Smooth muscle cell (in vitro differentiated cells): ENCODE data around the gene FERD3L. TPM values are rescaled to one million over a fixed set of nuclear protein-coding genes. Genes with fewer than 3 reads are reported as not detected.

ENCODE experiments used
- DNase-seq: peaks from one replicate; lab custom pipeline; 2025; ENCODE audit not compliant: unreplicated experiment; lab: John Stamatoyannopoulos, UW
- H2AFZ ChIP-seq: fragments of 200-600 bp; sonication (generic); 2 replicates; pipeline ENCODE4 v1.6.0; 2016; ENCODE audit warnings: antibody characterized with exemption, low read depth, mild to moderate bottlenecking
- H3F3A ChIP-seq: fragments of 200-600 bp; sonication (generic); 2 replicates; pipeline ENCODE4 v1.6.0; 2017; ENCODE audit warnings: antibody characterized with exemption, low read depth
- H3K27ac ChIP-seq: fragments of 200-600 bp; sonication (generic); 2 replicates; pipeline ENCODE4 v1.5.1; 2016; ENCODE audit warnings: low read depth, mild to moderate bottlenecking
- H3K27me3 ChIP-seq: fragments of 200-600 bp; sonication (generic); 2 replicates; pipeline ENCODE4 v1.6.1; 2016; ENCODE audit warnings: low read depth, mild to moderate bottlenecking
- H3K36me3 ChIP-seq: fragments of 200-600 bp; sonication (generic); 2 replicates; pipeline ENCODE4 v1.5.1; 2016; ENCODE audit warnings: low read depth
- H3K4me1 ChIP-seq: fragments of 200-600 bp; sonication (generic); 2 replicates; pipeline ENCODE4 v1.5.1; 2016; ENCODE audit warnings: low read depth
- H3K4me2 ChIP-seq: fragments of 200-600 bp; sonication (generic); 2 replicates; pipeline ENCODE4 v1.6.0; 2016; ENCODE audit warnings: mild to moderate bottlenecking
- H3K4me3 ChIP-seq: fragments of 200-600 bp; sonication (generic); 2 replicates; pipeline ENCODE4 v1.5.1; 2016; ENCODE audit warnings: mild to moderate bottlenecking
- H3K79me2 ChIP-seq: fragments of 200-600 bp; sonication (generic); 2 replicates; pipeline ENCODE4 v1.6.0; 2016; ENCODE audit warnings: low read depth, mild to moderate bottlenecking
- H3K9ac ChIP-seq: fragments of 200-600 bp; sonication (generic); 2 replicates; pipeline ENCODE4 v1.6.0; 2016; ENCODE audit warnings: low read depth
- H3K9me3 ChIP-seq: fragments of 200-600 bp; sonication (generic); replicated peaks from 2 replicates; pipeline ENCODE4 v1.5.1; 2016; ENCODE audit warnings: low read depth
- H4K20me1 ChIP-seq: fragments of 200-600 bp; sonication (generic); 2 replicates; pipeline ENCODE4 v1.6.0; 2016; ENCODE audit warnings: low read depth
- CTCF ChIP-seq: fragments of 200-600 bp; sonication (generic); IDR thresholded peaks from 2 replicates; pipeline ENCODE4 v1.5.1; 2017; ENCODE audit warnings: borderline replicate concordance, mild to moderate bottlenecking, antibody characterized with exemption; ENCODE audit not compliant: insufficient read depth, poor library complexity, severe bottlenecking
- WGBS: methylation state at CpG from one replicate; pipeline ENCODE4 v1.1.7; 2016; ENCODE audit warnings: low lambda C conversion rate; 5-methylcytosine and 5-hydroxymethylcytosine counted together
- polyA plus RNA-seq: library from polyadenylated mRNA; unstranded; fragments of >200 nt; fragmentation: Nextera tagmentation; extraction: Ambion mirVana; gene quantifications from 2 replicates; pipeline ENCODE4 v1.2.1, GENCODE V29; 2016
- total RNA-seq: library from RNA; depleted of rRNA; stranded (reverse); fragments of >200 nt; gene quantifications from 2 replicates; pipeline ENCODE4 v1.2.3, GENCODE V29; 2014

The FERD3L gene
- total and polyA plus RNA-seq, 2 experiments from 2014 or later: not detected

GRCh38 chr7:19177269-19177668 lies 32.0 kb upstream of the FERD3L start:
- Histone ChIP-seq H4K20me1 (no peaks in the 10 kb centered on the region), H3K4me2 (peak overlapping the region; percentile 65), H3F3A (no peaks in the 10 kb centered on the region), H3K9me3 (no peaks in the 10 kb centered on the region), H3K79me2 (no peaks in the 10 kb centered on the region), H3K27ac (peak overlapping the region; percentile 20), H3K9ac (no peak overlapping the region), H2AFZ (no peak overlapping the region), H3K4me1 (no peaks in the 10 kb centered on the region), H3K36me3 (no peaks in the 10 kb centered on the region), H3K27me3 (no peaks in the 10 kb centered on the region), H3K4me3 (no peak overlapping the region)
- TF ChIP-seq CTCF: no peak
- no peak for DNase-seq
- 25% methylated on average over 5 of the region's 5 CpGs for WGBS

DNA sequence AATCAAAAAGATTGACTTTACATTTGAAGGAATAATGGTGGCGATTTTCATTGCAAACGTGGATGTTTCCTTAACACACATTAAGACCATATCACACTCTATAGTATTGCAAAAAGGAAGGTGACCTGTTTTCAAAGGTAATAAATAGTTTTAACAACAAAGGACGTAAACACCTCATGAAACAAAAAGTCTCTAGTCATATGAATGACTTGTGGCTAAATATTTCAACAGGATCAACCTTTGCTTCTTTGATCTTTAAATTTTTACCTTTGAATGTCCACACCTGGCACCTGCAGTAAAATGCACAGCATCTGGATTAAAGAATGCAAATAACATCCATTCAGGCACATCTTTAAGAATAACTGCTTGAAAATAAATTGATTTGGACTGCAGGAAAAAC lies 30.0 kb upstream of the FERD3L start:
- H3K9me3 ChIP-seq: no peaks in the 10 kb centered on the region
- H4K20me1 ChIP-seq: no peaks in the 10 kb centered on the region
- no peak overlapping the region for H2AFZ ChIP-seq
- H3K4me3 ChIP-seq: no peak overlapping the region
- no peaks in the 10 kb centered on the region for H3K4me1 ChIP-seq
- DNase-seq: no peak
- WGBS: 68% methylated on average over 3 of the region's 3 CpGs
- H3K27me3 ChIP-seq: no peaks in the 10 kb centered on the region
- no peak overlapping the region for H3K9ac ChIP-seq
- no peaks in the 10 kb centered on the region for H3K36me3 ChIP-seq
- TF ChIP-seq CTCF: no peak
- H3K4me2 ChIP-seq: no peak overlapping the region
- H3K79me2 ChIP-seq: no peaks in the 10 kb centered on the region
- H3F3A ChIP-seq: no peaks in the 10 kb centered on the region
- H3K27ac ChIP-seq: no peak overlapping the region

- TF ChIP-seq CTCF: no peak
- 67% methylated on average over 3 of the region's 3 CpGs for WGBS
- H4K20me1 ChIP-seq: no peaks in the 10 kb centered on the region
- no peak overlapping the region for H2AFZ ChIP-seq
- H3K36me3 ChIP-seq: no peaks in the 10 kb centered on the region
- H3K27me3 ChIP-seq: no peaks in the 10 kb centered on the region
- no peak overlapping the region for H3K27ac ChIP-seq
- H3K4me2 ChIP-seq: no peak overlapping the region
- H3K9ac ChIP-seq: no peak overlapping the region
- H3K79me2 ChIP-seq: no peaks in the 10 kb centered on the region
- no peak for DNase-seq
- no peaks in the 10 kb centered on the region for H3F3A ChIP-seq
- H3K4me1 ChIP-seq: no peaks in the 10 kb centered on the region
- no peak overlapping the region for H3K4me3 ChIP-seq
- H3K9me3 ChIP-seq: no peaks in the 10 kb centered on the region
Observed at GRCh38 chr7:19161671-19162070, 16.4 kb upstream of the FERD3L start.

DNA sequence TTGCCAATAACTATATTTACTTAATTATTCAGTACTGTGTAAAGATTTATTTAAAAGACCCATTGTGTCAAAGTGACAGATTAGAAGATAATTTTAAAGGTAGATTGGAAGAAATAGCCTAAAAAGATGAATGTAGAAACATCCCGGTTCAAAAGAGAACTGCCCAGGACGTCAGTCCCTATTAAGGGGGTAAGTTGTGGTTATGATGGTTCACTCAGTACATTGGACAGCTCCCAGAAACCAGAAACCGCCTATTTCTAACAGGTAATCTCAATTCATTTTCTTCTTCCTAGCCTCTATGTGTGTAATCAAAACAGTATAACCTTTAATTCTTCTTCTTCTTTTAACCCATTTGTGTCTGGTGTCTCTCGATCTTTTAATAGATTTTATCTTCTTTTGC lies 1.5 kb upstream of the FERD3L start:
- peaks cover 58% of the 10 kb centered on the region for H3K27me3 ChIP-seq
- H3F3A ChIP-seq: no peaks in the 10 kb centered on the region
- no peak overlapping the region for H2AFZ ChIP-seq
- peaks cover 19% of the 10 kb centered on the region for H3K4me1 ChIP-seq
- 14% methylated on average over 4 of the region's 4 CpGs for WGBS
- H3K9ac ChIP-seq: no peak overlapping the region
- H3K4me2 ChIP-seq: no peak overlapping the region
- H3K4me3 ChIP-seq: no peak overlapping the region
- TF ChIP-seq CTCF: no peak
- no peak for DNase-seq
- no peaks in the 10 kb centered on the region for H3K79me2 ChIP-seq
- no peaks in the 10 kb centered on the region for H4K20me1 ChIP-seq
- H3K27ac ChIP-seq: no peak overlapping the region
- H3K36me3 ChIP-seq: no peaks in the 10 kb centered on the region
- no peaks in the 10 kb centered on the region for H3K9me3 ChIP-seq
